Measurements from ENCODE around the gene CES2.

The CES2 gene

DNA sequence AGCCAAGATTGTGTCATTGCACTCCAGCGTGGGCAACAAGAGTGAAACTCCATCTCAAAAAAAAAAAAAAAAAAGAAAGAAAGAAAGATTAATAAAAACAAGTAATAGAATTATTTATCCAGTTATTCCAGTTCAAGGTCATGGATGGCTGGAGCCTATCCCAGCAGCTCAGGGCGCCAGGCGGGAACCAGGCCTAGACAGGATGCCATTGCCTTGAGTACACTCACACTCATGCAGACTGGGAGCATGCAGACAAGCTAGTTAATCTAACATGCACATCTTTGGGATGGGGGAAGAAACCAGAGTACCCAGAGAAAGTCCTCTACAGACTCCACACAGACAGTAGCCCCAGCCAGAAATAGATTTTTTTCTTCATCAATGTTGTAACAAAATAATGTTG lies 37.1 kb upstream of the CES2 start:
- ATAC-seq = peak; percentile 14; the same call in 1 of the 3 replicates
- TF ChIP-seq ARNTL (CRISPR knock-in tag; IDR thresholded peaks at IDR 0.05; ENCODE audit: borderline replicate concordance, low read depth) = no peak
- no peak for TF ChIP-seq ZNF8 (CRISPR knock-in tag; IDR thresholded peaks at IDR 0.05)
- TF ChIP-seq ZNF565 (CRISPR knock-in tag; conservative IDR thresholded peaks at IDR 0.05; ENCODE audit: low read depth) = no peak
- TF ChIP-seq ZFP30 (CRISPR knock-in tag; IDR thresholded peaks at IDR 0.05) = no peak
- TF ChIP-seq ZC3H10 (CRISPR knock-in tag; IDR thresholded peaks at IDR 0.05) = no peak
- no peak for TF ChIP-seq TOX (CRISPR knock-in tag; IDR thresholded peaks at IDR 0.05; ENCODE audit: borderline replicate concordance)
- TF ChIP-seq, protein P1, sequence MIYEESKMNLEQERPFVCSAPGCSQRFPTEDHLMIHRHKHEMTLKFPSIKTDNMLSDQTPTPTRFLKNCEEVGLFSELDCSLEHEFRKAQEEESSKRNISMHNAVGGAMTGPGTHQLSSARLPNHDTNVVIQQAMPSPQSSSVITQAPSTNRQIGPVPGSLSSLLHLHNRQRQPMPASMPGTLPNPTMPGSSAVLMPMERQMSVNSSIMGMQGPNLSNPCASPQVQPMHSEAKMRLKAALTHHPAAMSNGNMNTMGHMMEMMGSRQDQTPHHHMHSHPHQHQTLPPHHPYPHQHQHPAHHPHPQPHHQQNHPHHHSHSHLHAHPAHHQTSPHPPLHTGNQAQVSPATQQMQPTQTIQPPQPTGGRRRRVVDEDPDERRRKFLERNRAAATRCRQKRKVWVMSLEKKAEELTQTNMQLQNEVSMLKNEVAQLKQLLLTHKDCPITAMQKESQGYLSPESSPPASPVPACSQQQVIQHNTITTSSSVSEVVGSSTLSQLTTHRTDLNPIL (CRISPR knock-in tag; IDR thresholded peaks at IDR 0.05; ENCODE audit: low read depth) = no peak
- no peak for TF ChIP-seq ZNF70 (CRISPR knock-in tag; IDR thresholded peaks at IDR 0.05)
- no peak for TF ChIP-seq RARB (CRISPR knock-in tag; IDR thresholded peaks at IDR 0.05)
- TF ChIP-seq, protein P2, sequence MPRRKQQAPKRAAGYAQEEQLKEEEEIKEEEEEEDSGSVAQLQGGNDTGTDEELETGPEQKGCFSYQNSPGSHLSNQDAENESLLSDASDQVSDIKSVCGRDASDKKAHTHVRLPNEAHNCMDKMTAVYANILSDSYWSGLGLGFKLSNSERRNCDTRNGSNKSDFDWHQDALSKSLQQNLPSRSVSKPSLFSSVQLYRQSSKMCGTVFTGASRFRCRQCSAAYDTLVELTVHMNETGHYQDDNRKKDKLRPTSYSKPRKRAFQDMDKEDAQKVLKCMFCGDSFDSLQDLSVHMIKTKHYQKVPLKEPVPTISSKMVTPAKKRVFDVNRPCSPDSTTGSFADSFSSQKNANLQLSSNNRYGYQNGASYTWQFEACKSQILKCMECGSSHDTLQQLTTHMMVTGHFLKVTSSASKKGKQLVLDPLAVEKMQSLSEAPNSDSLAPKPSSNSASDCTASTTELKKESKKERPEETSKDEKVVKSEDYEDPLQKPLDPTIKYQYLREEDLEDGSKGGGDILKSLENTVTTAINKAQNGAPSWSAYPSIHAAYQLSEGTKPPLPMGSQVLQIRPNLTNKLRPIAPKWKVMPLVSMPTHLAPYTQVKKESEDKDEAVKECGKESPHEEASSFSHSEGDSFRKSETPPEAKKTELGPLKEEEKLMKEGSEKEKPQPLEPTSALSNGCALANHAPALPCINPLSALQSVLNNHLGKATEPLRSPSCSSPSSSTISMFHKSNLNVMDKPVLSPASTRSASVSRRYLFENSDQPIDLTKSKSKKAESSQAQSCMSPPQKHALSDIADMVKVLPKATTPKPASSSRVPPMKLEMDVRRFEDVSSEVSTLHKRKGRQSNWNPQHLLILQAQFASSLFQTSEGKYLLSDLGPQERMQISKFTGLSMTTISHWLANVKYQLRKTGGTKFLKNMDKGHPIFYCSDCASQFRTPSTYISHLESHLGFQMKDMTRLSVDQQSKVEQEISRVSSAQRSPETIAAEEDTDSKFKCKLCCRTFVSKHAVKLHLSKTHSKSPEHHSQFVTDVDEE (CRISPR knock-in tag; IDR thresholded peaks at IDR 0.05) = no peak
- TF ChIP-seq PPARA (CRISPR knock-in tag; IDR thresholded peaks at IDR 0.05; ENCODE audit: borderline replicate concordance) = no peak
- no peak for TF ChIP-seq ZFP3 (CRISPR knock-in tag; IDR thresholded peaks at IDR 0.05)
- TF ChIP-seq, protein P3, sequence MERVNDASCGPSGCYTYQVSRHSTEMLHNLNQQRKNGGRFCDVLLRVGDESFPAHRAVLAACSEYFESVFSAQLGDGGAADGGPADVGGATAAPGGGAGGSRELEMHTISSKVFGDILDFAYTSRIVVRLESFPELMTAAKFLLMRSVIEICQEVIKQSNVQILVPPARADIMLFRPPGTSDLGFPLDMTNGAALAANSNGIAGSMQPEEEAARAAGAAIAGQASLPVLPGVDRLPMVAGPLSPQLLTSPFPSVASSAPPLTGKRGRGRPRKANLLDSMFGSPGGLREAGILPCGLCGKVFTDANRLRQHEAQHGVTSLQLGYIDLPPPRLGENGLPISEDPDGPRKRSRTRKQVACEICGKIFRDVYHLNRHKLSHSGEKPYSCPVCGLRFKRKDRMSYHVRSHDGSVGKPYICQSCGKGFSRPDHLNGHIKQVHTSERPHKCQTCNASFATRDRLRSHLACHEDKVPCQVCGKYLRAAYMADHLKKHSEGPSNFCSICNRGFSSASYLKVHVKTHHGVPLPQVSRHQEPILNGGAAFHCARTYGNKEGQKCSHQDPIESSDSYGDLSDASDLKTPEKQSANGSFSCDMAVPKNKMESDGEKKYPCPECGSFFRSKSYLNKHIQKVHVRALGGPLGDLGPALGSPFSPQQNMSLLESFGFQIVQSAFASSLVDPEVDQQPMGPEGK (CRISPR knock-in tag; IDR thresholded peaks at IDR 0.05; ENCODE audit: borderline replicate concordance) = no peak
- no peak for TF ChIP-seq OSR1 (CRISPR knock-in tag; IDR thresholded peaks at IDR 0.05)
- no peak for TF ChIP-seq SNAI2 (CRISPR knock-in tag; IDR thresholded peaks at IDR 0.05)

DNA sequence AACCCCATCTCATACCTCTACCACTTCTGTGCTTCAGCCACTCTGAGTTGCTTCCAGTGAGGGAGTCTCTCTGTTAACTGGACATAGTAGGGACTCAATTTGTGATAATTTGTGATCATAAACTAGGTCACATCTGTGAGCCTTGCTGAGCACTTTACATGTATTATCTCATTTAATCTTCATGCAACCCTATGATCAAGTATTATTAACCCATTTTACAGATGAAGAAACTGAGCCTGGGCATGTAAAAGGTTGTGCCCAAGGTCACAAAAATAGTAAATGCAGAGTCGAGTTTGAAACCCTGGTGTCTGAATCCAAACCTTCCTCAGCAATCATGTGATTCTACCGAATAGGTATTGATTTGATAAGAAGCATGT lies 36.4 kb upstream of the CES2 start:
- TF ChIP-seq, protein P4, sequence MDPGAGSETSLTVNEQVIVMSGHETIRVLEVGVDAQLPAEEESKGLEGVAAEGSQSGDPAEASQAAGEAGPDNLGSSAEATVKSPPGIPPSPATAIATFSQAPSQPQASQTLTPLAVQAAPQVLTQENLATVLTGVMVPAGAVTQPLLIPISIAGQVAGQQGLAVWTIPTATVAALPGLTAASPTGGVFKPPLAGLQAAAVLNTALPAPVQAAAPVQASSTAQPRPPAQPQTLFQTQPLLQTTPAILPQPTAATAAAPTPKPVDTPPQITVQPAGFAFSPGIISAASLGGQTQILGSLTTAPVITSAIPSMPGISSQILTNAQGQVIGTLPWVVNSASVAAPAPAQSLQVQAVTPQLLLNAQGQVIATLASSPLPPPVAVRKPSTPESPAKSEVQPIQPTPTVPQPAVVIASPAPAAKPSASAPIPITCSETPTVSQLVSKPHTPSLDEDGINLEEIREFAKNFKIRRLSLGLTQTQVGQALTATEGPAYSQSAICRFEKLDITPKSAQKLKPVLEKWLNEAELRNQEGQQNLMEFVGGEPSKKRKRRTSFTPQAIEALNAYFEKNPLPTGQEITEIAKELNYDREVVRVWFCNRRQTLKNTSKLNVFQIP (CRISPR knock-in tag; IDR thresholded peaks at IDR 0.05; ENCODE audit: borderline replicate concordance, low read depth) = no peak
- TF ChIP-seq ARNTL (CRISPR knock-in tag; IDR thresholded peaks at IDR 0.05; ENCODE audit: borderline replicate concordance, low read depth) = no peak
- TF ChIP-seq ESRRG (CRISPR knock-in tag; IDR thresholded peaks at IDR 0.05) = no peak
- TF ChIP-seq, protein P3 (CRISPR knock-in tag; IDR thresholded peaks at IDR 0.05; ENCODE audit: borderline replicate concordance) = no peak
- TF ChIP-seq TCF4 (CRISPR knock-in tag; IDR thresholded peaks at IDR 0.05; ENCODE audit: borderline replicate concordance) = no peak
- no peak for TF ChIP-seq ZC3H10 (CRISPR knock-in tag; IDR thresholded peaks at IDR 0.05)
- TF ChIP-seq, protein P2 (CRISPR knock-in tag; IDR thresholded peaks at IDR 0.05) = no peak
- TF ChIP-seq ZFP3 (CRISPR knock-in tag; IDR thresholded peaks at IDR 0.05) = no peak
- TF ChIP-seq GLIS3 (CRISPR knock-in tag; IDR thresholded peaks at IDR 0.05) = no peak
- no peak for TF ChIP-seq PPARA (CRISPR knock-in tag; IDR thresholded peaks at IDR 0.05; ENCODE audit: borderline replicate concordance)
- TF ChIP-seq RARB (CRISPR knock-in tag; IDR thresholded peaks at IDR 0.05) = no peak
- no peak for ATAC-seq

All from SK-N-SH treated with all-trans-retinoic acid at 6 μM for 48 hours (cell line).